Amniotic epithelial cell (primary cell): ENCODE measurements around the gene KRT77.

Source experiments
- DNase-seq: peaks from one replicate; pipeline ENCODE4 v3.0.0-alpha.2; 2010; ENCODE audit warnings: low read depth

Gene KRT77

DNA sequence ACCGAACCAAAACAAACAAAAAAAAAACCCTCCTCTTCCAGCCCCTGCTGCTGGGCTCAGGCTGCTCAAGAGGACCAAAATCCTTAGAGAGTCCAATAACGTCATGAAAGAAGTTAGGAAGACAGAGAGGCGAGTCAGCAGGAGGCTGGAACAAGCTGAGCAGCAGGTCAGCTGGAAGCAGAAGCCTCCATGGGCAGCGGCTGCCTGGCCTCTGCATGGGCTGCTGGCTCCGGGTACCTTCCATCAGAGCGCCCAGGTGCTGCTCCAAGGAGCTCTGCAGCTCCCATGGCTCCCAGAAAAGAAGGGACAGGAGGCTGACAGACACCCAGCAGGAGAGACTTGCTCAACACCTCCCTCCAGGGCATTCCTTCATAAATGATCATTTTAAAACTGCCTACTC is 48.1 kb downstream of the KRT77 start:
- DNase-seq, result no peak

DNA sequence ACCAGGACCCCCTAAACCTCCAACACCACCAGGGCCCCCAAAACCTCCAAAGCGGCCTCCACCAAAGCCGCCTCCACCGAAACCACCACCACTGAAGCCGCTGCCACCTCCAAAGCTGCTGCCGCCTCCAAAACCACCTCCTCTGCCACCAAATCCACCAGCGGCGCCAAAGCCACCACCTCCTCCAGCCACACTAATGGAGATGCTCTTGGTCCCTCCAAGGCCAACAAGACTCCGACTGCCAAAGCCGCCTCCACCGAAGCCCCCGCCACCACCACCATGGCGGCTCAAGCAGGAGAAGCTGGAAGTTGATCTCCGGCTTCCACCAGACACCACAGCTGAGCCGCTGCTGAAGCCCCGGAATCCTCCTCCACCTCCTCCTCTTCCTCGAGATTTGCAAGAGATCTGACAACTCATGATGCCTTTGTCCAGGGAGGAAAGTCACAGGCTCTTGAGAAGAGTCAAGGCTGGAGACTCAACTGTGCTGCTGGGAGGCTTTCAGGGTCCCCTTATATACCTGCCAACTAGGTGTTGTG is 51.5 kb downstream of the KRT77 start, which contains the start of gene KRT2:
KRT2 (minus strand) TSS at position 486 of the 536 bp plus-strand sequence; CDS start at position 417, 69 bp downstream.
- DNase-seq, result no peak

GRCh38 chr12:52650520-52651081 is 52.7 kb downstream of the KRT77 start:
- DNase-seq, result no peak

DNA sequence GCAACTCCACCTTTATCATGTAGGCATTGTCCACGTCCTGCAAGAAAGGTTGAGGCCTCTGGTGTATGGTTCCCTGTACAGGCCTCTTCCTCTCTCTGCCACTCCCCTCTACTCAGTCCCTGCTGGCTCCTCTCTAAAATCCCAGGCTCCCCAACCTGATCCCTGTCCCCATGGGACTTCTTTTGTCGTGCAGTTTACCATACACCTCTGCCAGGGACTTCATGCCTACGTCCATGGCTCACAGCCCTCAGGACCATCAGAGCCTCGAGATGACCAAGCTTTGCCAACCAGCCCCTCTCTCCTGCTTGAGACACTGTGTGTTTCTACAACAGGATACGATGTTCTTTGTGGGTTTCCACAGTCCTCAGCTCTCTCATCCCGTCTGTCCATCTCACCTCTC is 54.3 kb downstream of the KRT77 start:
- no peak for DNase-seq

- DNase-seq, result no peak
Observed at GRCh38 chr12:52648012-52648550, 55.2 kb downstream of the KRT77 start.

GRCh38 chr12:52647601-52648000 is 55.7 kb downstream of the KRT77 start:
- DNase-seq, result no peak

DNA sequence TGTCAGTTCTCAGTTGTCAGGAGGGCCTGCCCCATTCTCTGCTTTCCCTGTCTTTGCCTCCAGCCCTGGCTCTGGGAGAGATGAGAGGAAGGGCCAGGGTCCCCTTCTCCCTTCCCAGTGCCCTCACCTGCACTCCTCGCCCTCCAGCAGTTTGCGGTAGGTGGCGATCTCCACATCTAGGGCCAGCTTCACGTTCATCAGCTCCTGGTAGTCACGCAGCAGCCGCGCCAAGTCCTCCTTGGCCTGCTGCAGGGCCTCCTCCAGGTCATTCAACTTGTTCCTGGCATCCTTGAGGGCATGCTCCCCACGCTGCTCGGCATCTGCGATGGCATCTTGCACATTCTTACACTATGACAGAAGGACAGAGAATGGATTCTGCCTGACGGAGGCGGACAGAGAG is 56.7 kb downstream of the KRT77 start:
- DNase-seq, result no peak

- no peak for DNase-seq
Observed at GRCh38 chr12:52645982-52646381, 57.3 kb downstream of the KRT77 start.

DNA sequence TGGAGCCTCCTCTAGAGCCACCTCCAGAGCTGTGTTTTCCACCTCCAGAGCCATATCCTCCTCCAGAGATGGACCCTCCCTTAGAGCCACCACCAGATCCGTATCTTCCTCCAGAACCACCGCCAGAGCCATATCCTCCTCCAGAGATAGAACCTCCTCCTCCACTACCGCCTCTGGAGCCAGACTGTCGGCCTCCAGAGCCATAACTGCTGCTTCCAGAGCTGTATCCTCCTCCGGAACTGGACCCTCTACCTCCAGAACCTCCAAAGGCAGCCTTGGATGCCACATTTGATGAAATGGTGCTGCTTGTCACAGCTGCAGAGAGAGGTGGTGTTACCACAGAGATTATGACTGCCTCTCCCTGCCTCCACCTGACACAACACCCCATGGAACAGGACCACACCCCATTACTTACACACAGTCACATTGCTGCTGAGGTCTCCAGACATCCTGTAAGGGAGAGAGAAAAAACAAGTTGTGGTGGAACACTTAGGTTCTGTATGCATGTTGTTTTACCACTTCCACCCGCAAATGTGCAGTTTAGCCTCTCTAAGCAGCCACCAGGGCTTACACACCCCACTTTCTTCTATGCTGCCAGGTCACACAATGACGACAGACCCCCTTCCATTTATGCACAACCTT is 58.1 kb downstream of the KRT77 start:
- no peak for DNase-seq

DNA sequence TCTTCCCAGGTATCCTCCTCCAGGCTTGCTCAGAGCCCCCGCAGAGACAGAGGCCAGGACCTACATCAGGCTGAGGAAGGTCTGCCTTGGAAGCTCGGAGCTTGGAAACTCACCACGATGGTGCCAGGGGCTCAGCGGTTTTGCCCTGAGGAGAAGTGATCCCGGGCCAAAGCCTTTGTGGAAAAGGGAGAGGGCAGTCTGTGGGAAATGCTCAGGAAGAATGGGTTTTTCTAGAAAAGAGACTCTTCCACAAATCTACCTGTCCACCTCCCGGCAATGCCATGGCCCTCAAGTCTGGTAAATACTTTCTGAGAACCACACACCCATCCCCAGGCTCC is 59.3 kb downstream of the KRT77 start:
- DNase-seq, result no peak

DNA sequence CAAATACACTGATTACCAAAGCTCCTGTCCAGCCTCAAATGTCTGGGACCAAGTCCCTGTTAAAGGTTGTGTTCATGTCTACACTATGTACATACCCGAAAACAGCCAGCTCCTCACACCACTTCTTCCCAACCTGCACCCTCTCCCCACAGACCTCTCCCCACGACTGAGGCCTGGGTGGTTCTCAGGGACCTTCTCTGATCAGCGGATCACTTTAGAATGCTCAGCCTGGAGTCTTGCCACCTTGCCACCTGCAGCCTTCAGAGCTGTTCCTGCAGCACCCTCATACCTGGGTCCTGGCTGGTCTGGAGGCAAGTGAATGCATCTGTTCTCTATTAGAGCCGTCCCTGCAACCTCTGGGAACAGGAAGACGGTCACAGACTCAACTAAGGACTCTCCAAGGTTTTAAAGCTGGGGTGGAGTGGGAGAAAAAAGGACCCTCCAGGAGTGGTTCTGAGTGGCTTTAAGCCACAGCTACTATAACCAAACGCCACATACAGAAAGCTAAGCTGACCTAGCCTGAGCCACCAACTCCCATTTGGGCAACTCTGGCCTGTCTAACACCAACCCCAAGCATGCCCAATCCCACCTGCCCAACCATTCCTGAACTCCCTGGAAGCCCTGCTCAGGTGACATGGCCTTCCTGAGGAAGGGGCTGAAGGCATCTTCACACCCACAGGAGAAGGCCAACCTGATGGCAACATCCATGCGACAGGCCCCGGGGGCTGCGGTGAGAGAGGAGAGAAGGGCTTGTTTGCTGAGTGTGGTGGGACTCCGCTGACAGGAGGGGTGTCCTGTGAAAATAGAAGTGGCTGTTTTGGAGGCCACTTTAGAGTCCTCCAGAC is 59.9 kb downstream of the KRT77 start:
- no peak for DNase-seq

GRCh38 chr12:52641468-52641867 is 61.9 kb downstream of the KRT77 start:
- no peak for DNase-seq
